Measurements from ENCODE around the gene CALM3.

GRCh38 chr19:46637224-46637623 lies 36.1 kb downstream of the CALM3 start:
- TF ChIP-seq YY1 (IDR thresholded peaks at IDR 0.05; ENCODE audit: insufficient read depth, insufficient read length), result no peak
- TF ChIP-seq SUZ12 (IDR thresholded peaks at IDR 0.05; ENCODE audit: extremely low read depth, insufficient read depth, insufficient read length), result no peak
- TF ChIP-seq ZNF274 (IDR thresholded peaks at IDR 0.05; ENCODE audit: low read depth, low read length), result no peak
